ENCODE data around the gene PTPRM.

- TF ChIP-seq TCF7L2 (IDR thresholded peaks at IDR 0.05; ENCODE audit: borderline replicate concordance, extremely low read depth, insufficient read depth, insufficient read length), result no peak
- no peak for TF ChIP-seq POLR2A (IDR thresholded peaks at IDR 0.05; ENCODE audit: borderline replicate concordance, extremely low read depth, insufficient read depth, insufficient read length)
- TF ChIP-seq RAD21 (IDR thresholded peaks at IDR 0.05; ENCODE audit: low read depth), result no peak
- TF ChIP-seq EZH2phosphoT487 (IDR thresholded peaks at IDR 0.05; ENCODE audit: borderline replicate concordance), result no peak
- no peak for TF ChIP-seq ZBTB33 (IDR thresholded peaks at IDR 0.05; ENCODE audit: extremely low read depth, insufficient replicate concordance, low read length)
- TF ChIP-seq POLR2AphosphoS5 (IDR thresholded peaks at IDR 0.05; ENCODE audit: low read depth, low read length), result no peak
- no peak for TF ChIP-seq CTCF (IDR thresholded peaks at IDR 0.05 in 2 of 3, conservative IDR thresholded peaks at IDR 0.05 in 1 of 3; ENCODE audit: borderline replicate concordance in 1 of 3, insufficient read depth in 1 of 3, low read depth in 2 of 3, low read length in 2 of 3)
- TF ChIP-seq CBX3 (IDR thresholded peaks at IDR 0.05; ENCODE audit: low read depth), result no peak
Observed at GRCh38 chr18:7840411-7840810, 273.3 kb downstream of the PTPRM start.

All from HCT116 (cell line).